Esophagus muscularis mucosa (tissue), 4 donors: ENCODE results near the gene KCNH1. TPM values are rescaled to one million over a fixed set of nuclear protein-coding genes. Genes with fewer than 3 reads are reported as not detected.

Source experiments
- DNase-seq: peaks from one replicate; pipeline ENCODE4 v3.0.0-alpha.2; 2017; ENCODE audit errors: extremely low spot score
- H3K27ac ChIP-seq, 4 donors: fragments of 200-600 bp; sonication (generic); replicated peaks in 1 of 4; 1 replicate in 3 of 4; 2 replicates in 1 of 4; pipeline ENCODE4 v1.5.1; 2016 to 2019; ENCODE audit warnings: mild to moderate bottlenecking in 1 of 4
- H3K27me3 ChIP-seq, 4 donors: fragments of 200-600 bp; sonication (generic); one replicate each; pipeline versions ENCODE4 v1.5.1 to v1.6.0; 2016 to 2019
- H3K36me3 ChIP-seq, 4 donors: fragments of 200-600 bp; sonication (generic); one replicate each; pipeline ENCODE4 v1.5.1; 2016 to 2019
- H3K4me1 ChIP-seq, 4 donors: fragments of 200-600 bp; sonication (generic); one replicate each; pipeline ENCODE4 v1.5.1; 2016 to 2019
- H3K4me3 ChIP-seq, 4 donors: fragments of 200-600 bp; sonication (generic); 1 replicate in 2 of 4; 2 replicates in 2 of 4; pipeline ENCODE4 v1.5.1; 2016 to 2019; ENCODE audit warnings: mild to moderate bottlenecking in 4 of 4, moderate library complexity in 1 of 4
- H3K9me3 ChIP-seq, 4 donors: fragments of 200-600 bp; sonication (generic); 1 replicate in 3 of 4; 2 replicates in 1 of 4; pipeline ENCODE4 v1.5.1; 2016 to 2019
- EP300 ChIP-seq: sonication (generic); formaldehyde crosslinking; IDR thresholded peaks from one replicate; pipeline ENCODE4 v1.6.1; 2017; ENCODE audit warnings: antibody characterized with exemption
- POLR2A ChIP-seq: fragments of 450-650 bp; IDR thresholded peaks from one replicate; pipeline ENCODE4 v1.6.1; 2017; ENCODE audit warnings: antibody characterized with exemption, moderate library complexity, mild to moderate bottlenecking, low read depth
- POLR2AphosphoS5 ChIP-seq, 2 donors: sonication (generic); formaldehyde crosslinking; IDR thresholded peaks; one replicate each; pipeline ENCODE4 v1.6.1; 2017; ENCODE audit warnings: antibody characterized with exemption in 2 of 2
- WGBS: methylation state at CpG from one replicate; pipeline ENCODE4 v1.1.5; 2018; 5-methylcytosine and 5-hydroxymethylcytosine counted together
- intact Hi-C: fragments of 100-400 bp; cut with DNase I; formaldehyde crosslinking; loops from one replicate; pipeline ENCODE4 v1.15.1; 2023
- total RNA-seq, 4 donors: library from RNA; depleted of rRNA; stranded (reverse); fragments of >200 nt; gene quantifications; one replicate each; pipeline versions ENCODE4 v1.1.0 to v1.2.1, GENCODE V29; 2016
- TF ChIP-seq, protein P1 (sequence below), 3 experiments: fragments of 200-600 bp in 2 of 3; fragments of 450-650 bp in 1 of 3; sonication (generic) in 2 of 3; IDR thresholded peaks; one replicate each; pipeline ENCODE4 v1.5.1; 2017 to 2019; ENCODE audit warnings: antibody characterized with exemption in 3 of 3, mild to moderate bottlenecking in 2 of 3, moderate library complexity in 1 of 3

The KCNH1 gene
- total RNA-seq, 4 donors from 2014 or later = 0.11 to 0.78 (median 0.46) TPM

DNA sequence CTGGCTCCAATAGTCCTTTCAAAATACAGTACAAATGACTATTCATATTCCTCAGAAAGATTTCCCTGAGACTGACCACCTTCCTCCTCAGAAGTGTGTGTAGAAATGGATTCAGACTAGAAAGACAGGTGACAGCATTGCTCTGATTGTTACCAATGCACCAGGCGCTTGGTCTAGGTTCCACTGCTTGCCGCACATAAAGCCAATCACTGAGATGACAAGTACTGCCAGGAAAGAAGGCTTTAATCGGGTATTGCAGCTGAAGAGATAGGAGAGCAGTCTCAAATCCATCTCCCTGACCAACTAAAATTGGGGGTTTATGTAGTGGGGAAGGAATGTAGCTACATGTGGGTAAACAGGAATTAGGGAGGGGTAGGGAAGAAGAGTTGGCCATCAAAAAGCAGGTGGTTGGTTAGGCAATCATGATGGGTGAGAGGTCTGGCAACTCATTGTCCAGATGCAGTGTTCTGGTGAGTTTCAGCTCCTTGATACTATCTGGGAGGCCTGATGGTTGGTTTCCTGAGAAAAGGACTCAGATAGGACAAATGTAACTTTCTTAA is 98.0 kb downstream of the KCNH1 start:
- Histone ChIP-seq H3K27ac (no peak overlapping the region), H3K27me3 (no peaks in the 10 kb centered on the region), H3K4me3 (no peak overlapping the region), H3K4me1 (no peaks in the 10 kb centered on the region), H3K36me3 (no peaks in the 10 kb centered on the region), H3K9me3 (no peaks in the 10 kb centered on the region)
- DNase-seq = peak; percentile 91
- WGBS = 69% methylated on average over 3 of the region's 3 CpGs
- intact Hi-C loops = no loop called here
- TF ChIP-seq EP300 = no peak

DNA sequence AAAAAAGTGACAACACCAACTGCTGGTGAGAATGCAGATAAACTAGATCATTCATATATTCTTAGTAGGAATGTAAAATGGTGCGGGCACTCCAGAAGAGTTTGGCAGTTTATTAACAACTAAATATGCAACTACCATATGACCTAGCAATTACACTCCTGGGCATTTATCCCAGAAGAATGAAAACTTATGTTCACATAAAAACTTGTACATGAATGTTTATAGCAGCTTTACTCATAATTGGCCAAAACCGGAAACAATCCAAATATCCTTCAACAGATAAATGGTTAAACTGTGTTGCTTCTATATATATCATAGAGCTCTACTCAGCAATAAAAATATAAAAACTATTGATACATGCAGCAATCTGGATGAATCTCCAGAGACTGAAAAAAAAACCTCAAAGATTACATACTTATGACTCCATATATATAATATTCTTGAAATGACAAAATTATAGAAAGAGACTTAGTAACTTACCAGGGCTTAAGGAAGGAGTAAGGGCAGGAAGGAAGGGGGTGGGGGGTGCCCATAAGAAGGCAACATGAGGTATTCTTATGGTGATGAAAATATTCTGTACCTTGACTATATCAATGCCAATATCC is 99.9 kb downstream of the KCNH1 start:
- Histone ChIP-seq H3K27ac (no peak overlapping the region), H3K9me3 (no peaks in the 10 kb centered on the region), H3K4me3 (no peak overlapping the region), H3K27me3 (no peaks in the 10 kb centered on the region), H3K36me3 (no peaks in the 10 kb centered on the region), H3K4me1 (no peaks in the 10 kb centered on the region)
- intact Hi-C loops = no loop called here
- whole genome bisulfite sequencing = 93% methylated on average over 2 of the region's 2 CpGs
- DNase-seq = no peak
- TF ChIP-seq POLR2A = no peak
- no peak for TF ChIP-seq EP300
- no peak for TF ChIP-seq POLR2AphosphoS5 (IDR thresholded peaks at IDR 0.05)
- TF ChIP-seq, protein P1, sequence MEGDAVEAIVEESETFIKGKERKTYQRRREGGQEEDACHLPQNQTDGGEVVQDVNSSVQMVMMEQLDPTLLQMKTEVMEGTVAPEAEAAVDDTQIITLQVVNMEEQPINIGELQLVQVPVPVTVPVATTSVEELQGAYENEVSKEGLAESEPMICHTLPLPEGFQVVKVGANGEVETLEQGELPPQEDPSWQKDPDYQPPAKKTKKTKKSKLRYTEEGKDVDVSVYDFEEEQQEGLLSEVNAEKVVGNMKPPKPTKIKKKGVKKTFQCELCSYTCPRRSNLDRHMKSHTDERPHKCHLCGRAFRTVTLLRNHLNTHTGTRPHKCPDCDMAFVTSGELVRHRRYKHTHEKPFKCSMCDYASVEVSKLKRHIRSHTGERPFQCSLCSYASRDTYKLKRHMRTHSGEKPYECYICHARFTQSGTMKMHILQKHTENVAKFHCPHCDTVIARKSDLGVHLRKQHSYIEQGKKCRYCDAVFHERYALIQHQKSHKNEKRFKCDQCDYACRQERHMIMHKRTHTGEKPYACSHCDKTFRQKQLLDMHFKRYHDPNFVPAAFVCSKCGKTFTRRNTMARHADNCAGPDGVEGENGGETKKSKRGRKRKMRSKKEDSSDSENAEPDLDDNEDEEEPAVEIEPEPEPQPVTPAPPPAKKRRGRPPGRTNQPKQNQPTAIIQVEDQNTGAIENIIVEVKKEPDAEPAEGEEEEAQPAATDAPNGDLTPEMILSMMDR (IDR thresholded peaks at IDR 0.05) = no peak

GRCh38 chr1:211024901-211025300 is 109.0 kb downstream of the KCNH1 start:
- TF ChIP-seq POLR2A (no peak), POLR2AphosphoS5 (IDR thresholded peaks at IDR 0.05) (no peak), EP300 (no peak)
- TF ChIP-seq, protein P1 (IDR thresholded peaks at IDR 0.05) = no peak
- H3K4me3 ChIP-seq = no peak overlapping the region
- H3K9me3 ChIP-seq = no peaks in the 10 kb centered on the region
- no peaks in the 10 kb centered on the region for H3K4me1 ChIP-seq
- no peaks in the 10 kb centered on the region for H3K36me3 ChIP-seq
- no peak overlapping the region for H3K27ac ChIP-seq
- WGBS = 81% methylated on average over 2 of the region's 2 CpGs
- DNase-seq = no peak
- no peaks in the 10 kb centered on the region for H3K27me3 ChIP-seq
- intact Hi-C loops = no loop called here

DNA sequence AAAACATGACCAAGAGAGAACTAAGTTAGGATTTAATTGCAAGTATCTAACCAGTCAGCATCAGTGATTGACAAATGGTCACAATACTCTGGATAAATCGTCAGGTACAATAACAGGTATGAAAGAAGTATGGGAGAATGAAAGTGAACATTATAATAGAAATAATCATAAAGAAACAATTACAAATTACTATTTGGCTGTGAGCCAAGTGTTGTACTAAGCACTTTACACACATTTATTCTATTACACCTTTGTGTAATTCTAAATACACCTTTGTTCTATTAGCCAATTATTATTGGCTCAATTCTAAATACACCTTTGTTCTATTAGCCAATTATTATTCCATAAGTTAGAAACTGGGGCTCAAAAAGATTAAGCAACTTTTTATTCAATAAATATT is 114.7 kb downstream of the KCNH1 start:
- no peak overlapping the region for H3K4me3 ChIP-seq
- H3K36me3 ChIP-seq = no peaks in the 10 kb centered on the region
- TF ChIP-seq EP300 (no peak), POLR2AphosphoS5 (IDR thresholded peaks at IDR 0.05) (no peak), POLR2A (no peak)
- TF ChIP-seq, protein P1 (IDR thresholded peaks at IDR 0.05) = no peak
- H3K27me3 ChIP-seq = no peaks in the 10 kb centered on the region
- no peak for DNase-seq
- H3K27ac ChIP-seq = no peak overlapping the region
- no peaks in the 10 kb centered on the region for H3K9me3 ChIP-seq
- 86% methylated on average over 1 of the region's 1 CpG for WGBS
- intact Hi-C loops = no loop called here
- no peaks in the 10 kb centered on the region for H3K4me1 ChIP-seq

DNA sequence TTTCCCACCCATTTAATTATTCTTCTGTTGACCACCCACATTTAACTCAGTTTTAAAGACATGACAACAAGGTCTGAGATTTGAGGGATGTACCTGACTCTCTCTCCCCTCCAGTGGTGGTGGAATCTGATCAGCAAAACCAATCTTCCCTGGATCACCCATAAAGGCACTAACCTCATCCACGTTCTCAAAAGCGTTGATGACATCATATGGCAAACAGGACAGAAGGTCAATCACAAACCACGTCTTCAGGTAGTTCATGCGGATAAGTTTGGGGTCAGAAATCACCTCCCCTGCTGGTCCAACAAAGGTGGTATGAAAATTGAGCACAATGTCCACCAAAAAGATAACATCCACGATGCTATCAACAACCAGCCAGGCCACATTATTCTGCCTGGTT is 115.3 kb downstream of the KCNH1 start:
- Histone ChIP-seq H3K27ac (no peak overlapping the region), H3K9me3 (no peaks in the 10 kb centered on the region), H3K4me3 (no peak overlapping the region), H3K27me3 (no peaks in the 10 kb centered on the region), H3K4me1 (no peaks in the 10 kb centered on the region), H3K36me3 (no peaks in the 10 kb centered on the region)
- no peak for DNase-seq
- no peak for TF ChIP-seq EP300
- no peak for TF ChIP-seq POLR2A
- no peak for TF ChIP-seq POLR2AphosphoS5 (IDR thresholded peaks at IDR 0.05)
- TF ChIP-seq, protein P1 (IDR thresholded peaks at IDR 0.05) = no peak
- 87% methylated on average over 5 of the region's 5 CpGs for WGBS
- intact Hi-C loops = no loop called here
